NCI-H446 treated with DMSO at 0.1 percent for 48 hours (cell line): ENCODE results near the gene POLR3G.

ENCODE experiments used
- DNase-seq: peaks from one replicate; lab custom pipeline; 2025; lab: John Stamatoyannopoulos, UW

POLR3G gene

GRCh38 chr5:90503596-90503995 is 28.9 kb downstream of the POLR3G start:
- DNase-seq = no peak

- no peak for DNase-seq
Observed at GRCh38 chr5:90504743-90505142, 30.1 kb downstream of the POLR3G start.

- no peak for DNase-seq
Observed at GRCh38 chr5:90506221-90506620, 31.6 kb downstream of the POLR3G start.

- DNase-seq = no peak
Observed at GRCh38 chr5:90510438-90510837, 35.8 kb downstream of the POLR3G start.

GRCh38 chr5:90514520-90514919 is 39.9 kb downstream of the POLR3G start:
- no peak for DNase-seq

- no peak for DNase-seq
Observed at GRCh38 chr5:90518661-90519060, 44.0 kb downstream of the POLR3G start.

GRCh38 chr5:90519081-90519480 is 44.4 kb downstream of the POLR3G start:
- no peak for DNase-seq

GRCh38 chr5:90528601-90529193 is 54.0 kb downstream of the POLR3G start:
- no peak for DNase-seq

GRCh38 chr5:90529194-90529938 is 54.7 kb downstream of the POLR3G start, which contains the start of gene LYSMD3:
Gene LYSMD3 (minus strand): TSS chr5:90529584. CDS start chr5:90525289, 4,295 bp downstream.
- peak; percentile 88 for DNase-seq

GRCh38 chr5:90529939-90530677 is 55.4 kb downstream of the POLR3G start:
- peak; percentile 57 for DNase-seq

- no peak for DNase-seq
Observed at GRCh38 chr5:90530736-90531487, 56.2 kb downstream of the POLR3G start.

- no peak for DNase-seq
Observed at GRCh38 chr5:90533794-90534193, 59.1 kb downstream of the POLR3G start.

GRCh38 chr5:90534922-90535321 is 60.3 kb downstream of the POLR3G start:
- no peak for DNase-seq

GRCh38 chr5:90542827-90543519 is 68.3 kb downstream of the POLR3G start:
- DNase-seq = no peak

- DNase-seq = no peak
Observed at GRCh38 chr5:90545511-90545910, 70.8 kb downstream of the POLR3G start.

GRCh38 chr5:90546216-90546837 is 71.7 kb downstream of the POLR3G start:
- DNase-seq = no peak

- DNase-seq = no peak
Observed at GRCh38 chr5:90547072-90547536, 72.4 kb downstream of the POLR3G start.

GRCh38 chr5:90548069-90548593 is 73.5 kb downstream of the POLR3G start:
- DNase-seq = peak; percentile 3

- no peak for DNase-seq
Observed at GRCh38 chr5:90549223-90549622, 74.6 kb downstream of the POLR3G start.

- DNase-seq = no peak
Observed at GRCh38 chr5:90549729-90550275, 75.1 kb downstream of the POLR3G start.
